ENCODE data around the gene DPEP1. TPM values are rescaled to one million over a fixed set of nuclear protein-coding genes. Genes with fewer than 3 reads are reported as not detected.
"Not testable (repeated sequence)": the region's sequence is repeated elsewhere in the genome, so short reads cannot be mapped to it uniquely, and the experiment has no call there.

DPEP1 gene
- total RNA-seq, 1 donor from 2014 or later: not detected

DNA sequence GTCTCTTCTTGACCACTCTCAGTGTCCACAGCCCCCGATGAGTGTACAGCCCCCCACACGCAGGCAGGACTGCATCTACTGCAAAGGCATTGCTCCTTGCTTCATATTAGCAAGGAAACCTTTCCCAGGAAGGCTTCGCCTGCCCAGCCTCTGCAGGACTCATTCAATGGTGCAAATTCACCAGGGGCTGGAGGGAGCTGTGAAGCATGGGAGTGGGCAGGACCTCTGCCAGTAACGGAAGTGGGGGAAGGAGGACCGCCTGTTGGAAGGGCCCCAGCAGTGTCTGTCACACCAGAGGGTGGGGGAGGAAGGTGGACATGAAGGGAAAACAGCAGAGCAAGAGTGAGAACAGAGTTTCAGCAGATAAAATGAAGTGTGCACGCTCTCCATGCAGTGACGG, 46.7 kb downstream of the DPEP1 start:
- intact Hi-C loops (cut with DNase I): no loop called here
- DNase-seq (no peak), ATAC-seq (ENCODE audit: poor library complexity) (no peak)

DNA sequence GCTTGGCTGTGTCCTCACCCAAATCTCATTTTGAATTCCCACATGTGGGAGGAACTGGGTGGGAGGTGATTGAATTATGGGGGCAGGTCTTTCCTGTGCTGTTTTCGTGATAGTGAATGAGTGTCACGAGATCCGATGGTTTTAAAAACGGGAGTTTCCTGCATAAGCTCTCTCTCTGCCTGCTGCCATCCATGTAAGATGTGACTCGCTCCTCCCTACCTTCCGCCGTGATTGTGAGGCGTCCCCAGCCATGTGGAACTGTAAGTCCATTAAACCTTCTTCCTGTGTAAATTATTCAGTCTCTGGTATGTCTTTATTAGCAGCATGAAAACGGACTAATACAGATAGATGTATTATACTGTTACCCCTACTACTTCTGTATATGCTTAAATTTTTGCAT, 47.8 kb downstream of the DPEP1 start:
- DNase-seq (no peak), ATAC-seq (ENCODE audit: poor library complexity) (no peak)
- intact Hi-C loops (cut with DNase I): no loop called here

DNA sequence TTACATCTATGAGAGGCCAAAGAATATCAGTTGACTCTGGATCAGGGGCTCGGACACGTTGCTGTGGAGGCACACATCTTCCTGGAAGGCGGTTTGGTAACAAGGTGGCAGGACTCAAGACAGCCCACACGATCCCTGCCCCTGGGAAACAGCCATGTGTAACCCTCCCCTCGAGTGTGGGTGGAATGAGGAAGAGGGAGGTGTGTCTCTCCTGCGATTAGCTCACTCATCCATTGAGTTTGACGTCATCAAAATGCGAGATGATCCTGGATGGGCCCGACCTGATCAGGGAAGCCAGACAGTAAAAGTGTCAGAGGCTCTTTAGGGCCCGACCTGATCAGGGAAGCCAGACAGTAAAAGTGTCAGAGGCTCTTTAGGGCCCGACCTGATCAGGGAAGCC, 50.8 kb downstream of the DPEP1 start:
- intact Hi-C loops (cut with DNase I); DNase-seq; ATAC-seq (ENCODE audit: poor library complexity): not testable (repeated sequence)

DNA sequence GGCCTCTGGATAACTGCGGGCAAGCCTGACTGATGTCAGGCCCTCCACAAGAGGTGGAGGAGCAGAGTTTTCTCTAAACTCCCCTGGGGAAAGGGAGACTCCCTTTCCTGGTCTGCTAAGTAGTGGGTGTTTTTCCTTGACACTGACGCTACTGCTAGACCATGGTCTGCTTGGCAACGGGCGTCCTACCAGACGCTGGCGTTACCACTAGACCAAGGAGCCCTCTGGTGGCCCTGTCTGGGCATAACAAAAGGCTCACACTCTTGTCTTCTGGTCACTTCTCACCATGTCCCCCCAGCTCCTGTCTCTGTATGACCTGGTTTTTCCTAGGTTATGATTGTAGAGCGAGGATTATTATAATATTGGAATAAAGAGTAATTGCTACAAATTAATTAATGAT, 53.6 kb downstream of the DPEP1 start:
- intact Hi-C loops (cut with DNase I); ATAC-seq (ENCODE audit: poor library complexity); DNase-seq: not testable (repeated sequence)

DNA sequence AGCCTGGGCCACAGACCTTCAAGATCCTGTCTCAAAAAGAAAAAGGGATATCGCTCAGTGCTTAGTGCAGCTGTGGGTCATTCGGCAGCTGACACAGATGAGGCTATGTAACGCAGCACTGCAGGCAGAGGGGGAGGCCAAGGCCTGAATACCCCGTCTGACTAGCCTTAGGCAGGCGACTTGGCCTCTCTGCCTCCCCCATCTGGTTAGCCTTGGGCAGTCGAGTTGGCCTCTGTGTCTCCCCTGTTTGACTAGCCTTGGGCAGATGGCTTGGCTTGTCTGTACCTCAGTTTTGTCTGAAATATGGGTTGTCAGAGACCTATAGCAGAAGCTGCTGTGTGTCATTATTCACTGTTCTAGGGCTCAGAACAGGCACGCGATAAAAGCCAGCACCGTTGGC, 54.2 kb downstream of the DPEP1 start:
- ATAC-seq (ENCODE audit: poor library complexity) (no peak), DNase-seq (no peak)
- intact Hi-C loops (cut with DNase I): no loop called here

DNA sequence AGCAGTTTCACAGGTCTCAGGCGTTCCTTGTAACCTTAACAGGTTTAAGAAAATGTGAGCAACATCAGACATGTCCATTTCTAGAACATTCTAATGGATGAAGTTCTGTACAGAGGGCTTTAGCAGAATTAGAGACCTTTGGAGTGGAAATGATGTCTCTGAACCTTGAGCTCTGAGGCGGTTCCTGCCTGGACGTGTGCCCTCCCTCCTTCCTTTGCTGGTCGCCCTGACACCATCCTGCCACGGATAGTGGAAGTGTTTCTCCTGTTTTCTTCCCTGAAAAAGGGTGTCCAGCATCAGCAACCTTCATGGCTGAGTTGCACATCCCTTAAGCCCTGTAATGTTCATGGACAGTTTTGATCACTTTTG, 55.3 kb downstream of the DPEP1 start:
- DNase-seq (no peak), ATAC-seq (ENCODE audit: poor library complexity) (no peak)
- intact Hi-C loops (cut with DNase I): no loop called here

DNA sequence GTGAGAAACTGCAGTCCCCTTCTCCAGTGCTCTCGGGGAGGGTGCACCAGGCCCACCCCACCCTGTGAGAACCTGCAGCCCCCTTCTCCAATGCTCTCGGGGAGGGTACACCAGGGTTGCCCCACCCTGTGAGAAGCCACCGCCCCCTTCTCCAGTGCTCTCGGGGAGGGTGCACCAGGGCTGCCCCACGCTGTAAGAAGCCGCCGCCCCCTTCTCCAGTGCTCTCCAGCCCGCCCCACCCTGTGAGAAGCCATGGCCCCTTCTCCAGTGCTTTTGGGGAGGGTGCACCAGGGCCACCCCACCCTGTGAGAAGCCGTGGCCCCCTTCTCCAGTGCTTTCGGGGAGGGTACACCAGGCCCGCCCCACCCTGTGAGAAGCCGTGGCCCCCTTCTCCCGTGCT, 56.3 kb downstream of the DPEP1 start:
- no peak for DNase-seq
- ATAC-seq (ENCODE audit: poor library complexity): no peak
- intact Hi-C loops (cut with DNase I): no loop called here

DNA sequence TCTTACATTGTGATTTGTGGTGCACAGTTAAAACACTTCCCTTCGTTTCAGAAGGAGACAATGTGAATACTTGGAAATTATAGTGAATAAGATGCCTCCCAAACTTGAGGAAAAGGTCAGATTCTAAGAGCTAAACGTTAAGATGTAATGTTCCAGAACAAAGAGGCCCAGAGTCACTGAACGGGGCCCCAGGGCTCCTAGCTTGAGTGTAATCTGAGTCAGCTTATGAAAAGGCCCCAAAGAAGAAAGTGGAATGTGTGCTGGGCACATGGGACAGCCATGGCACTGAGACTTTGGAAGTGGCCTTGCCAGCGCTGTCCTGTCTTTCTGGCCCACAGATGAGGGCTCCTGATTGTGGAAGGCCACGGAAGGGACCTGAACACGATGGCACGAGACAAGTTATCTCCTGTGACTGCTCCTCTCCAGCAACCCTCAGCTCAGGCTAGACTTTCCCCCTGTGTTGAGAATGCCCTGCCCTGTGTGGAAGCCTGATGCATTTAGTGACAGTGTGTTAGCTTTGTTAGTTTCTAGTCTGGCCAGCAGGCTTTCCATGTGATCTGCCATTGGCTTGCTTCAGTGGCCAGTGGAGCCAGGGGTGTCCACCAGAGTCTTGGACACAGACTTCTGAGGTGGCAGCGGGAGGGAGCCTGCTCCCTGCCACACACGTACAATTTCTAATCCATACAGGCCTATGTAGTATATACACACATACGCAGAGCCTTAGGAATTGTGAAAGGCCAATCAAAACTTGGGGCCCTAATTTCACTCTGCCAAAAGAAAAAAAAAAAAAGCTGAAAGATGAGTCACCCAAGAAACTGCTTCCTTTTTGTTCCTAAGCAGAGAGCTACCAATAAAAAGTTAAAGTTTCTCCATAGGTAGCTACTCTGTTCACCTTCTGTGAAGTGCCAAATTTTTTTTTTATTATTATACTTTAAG, 57.3 kb downstream of the DPEP1 start:
- ATAC-seq (ENCODE audit: poor library complexity) (no peak), DNase-seq (no peak)
- intact Hi-C loops (cut with DNase I): no loop called here

DNA sequence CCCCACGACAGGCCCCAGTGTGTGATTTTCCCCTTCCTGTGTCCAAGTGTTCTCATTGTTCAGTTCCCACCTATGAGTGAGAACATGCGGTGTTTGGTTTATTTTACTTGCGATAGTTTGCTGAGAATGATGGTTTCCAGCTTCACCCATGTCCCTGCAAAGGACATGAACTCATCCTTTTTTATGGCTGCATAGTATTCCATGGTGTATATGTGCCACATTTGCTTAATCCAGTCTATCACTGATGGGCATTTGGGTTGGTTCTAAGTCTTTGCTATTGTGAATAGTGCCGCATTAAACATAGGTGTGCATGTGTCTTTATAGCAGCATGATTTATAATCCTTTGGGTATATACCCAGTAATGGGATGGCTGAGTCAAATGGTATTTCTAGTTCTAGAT, 58.1 kb downstream of the DPEP1 start:
- ATAC-seq (ENCODE audit: poor library complexity); intact Hi-C loops (cut with DNase I): not testable (repeated sequence)

DNA sequence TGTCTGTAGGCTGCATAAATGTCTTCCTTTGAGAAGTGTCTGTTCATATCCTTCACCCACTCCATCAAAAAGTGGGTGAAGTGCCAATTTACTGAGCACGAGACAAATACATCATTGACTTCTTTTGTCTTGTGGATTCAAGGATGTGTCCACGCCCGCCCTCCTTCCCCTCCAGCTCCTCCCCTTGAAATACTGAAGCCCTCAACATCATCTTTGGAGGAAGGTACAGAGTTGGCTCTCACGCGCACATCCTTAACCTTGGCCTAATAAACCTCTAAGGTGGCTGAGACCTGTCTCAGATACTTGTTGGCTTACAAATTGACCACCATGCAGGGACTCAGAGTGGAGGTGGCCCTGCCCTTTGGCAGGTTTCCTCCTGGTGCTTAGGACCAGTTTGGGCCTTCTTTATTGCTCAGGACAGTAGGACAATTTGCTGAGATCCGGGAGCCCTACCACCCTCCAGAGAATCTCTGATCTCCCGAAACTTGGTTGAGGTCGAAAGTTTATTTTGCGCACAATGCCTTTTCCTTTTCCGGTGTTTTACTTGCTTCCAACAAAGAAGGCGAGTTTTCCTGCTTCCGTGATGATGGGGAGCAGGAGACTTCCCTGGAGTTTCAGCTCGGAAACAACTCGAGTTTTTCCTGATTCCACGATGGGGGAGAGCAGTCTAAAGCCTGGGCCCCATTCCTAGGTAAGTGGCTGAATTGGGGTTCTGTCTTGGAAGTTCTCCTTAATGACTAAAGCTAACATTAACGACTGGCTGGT, 58.9 kb downstream of the DPEP1 start:
- ATAC-seq (ENCODE audit: poor library complexity) (no peak), DNase-seq (no peak)

More for the DNA sequence above, 58.1 kb downstream of the DPEP1 start:
- not testable (repeated sequence) for DNase-seq

DNA sequence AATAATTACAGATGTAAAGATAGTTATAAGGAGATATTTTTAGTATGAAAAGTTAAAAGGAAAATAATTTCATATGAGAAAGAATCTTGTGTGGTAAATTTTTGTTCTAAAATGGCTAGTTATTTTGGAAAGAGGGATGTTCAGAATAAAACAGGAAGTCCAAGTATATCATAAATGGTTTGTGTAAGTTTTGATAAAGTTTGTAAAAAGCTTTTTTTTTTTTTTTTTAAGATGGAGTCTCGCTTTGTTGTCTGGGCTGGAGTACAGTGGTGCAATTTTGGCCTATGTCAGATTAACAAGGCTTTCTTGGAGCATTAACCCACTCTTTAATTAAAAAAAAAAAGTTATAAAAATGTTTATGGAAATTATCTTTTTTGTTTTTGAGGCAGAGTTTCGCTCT, 64.8 kb downstream of the DPEP1 start:
- intact Hi-C loops (cut with DNase I): no loop called here
- DNase-seq (no peak), ATAC-seq (ENCODE audit: poor library complexity) (no peak)

More for the DNA sequence above, 58.9 kb downstream of the DPEP1 start:
- intact Hi-C loops (cut with DNase I): no loop called here

DNA sequence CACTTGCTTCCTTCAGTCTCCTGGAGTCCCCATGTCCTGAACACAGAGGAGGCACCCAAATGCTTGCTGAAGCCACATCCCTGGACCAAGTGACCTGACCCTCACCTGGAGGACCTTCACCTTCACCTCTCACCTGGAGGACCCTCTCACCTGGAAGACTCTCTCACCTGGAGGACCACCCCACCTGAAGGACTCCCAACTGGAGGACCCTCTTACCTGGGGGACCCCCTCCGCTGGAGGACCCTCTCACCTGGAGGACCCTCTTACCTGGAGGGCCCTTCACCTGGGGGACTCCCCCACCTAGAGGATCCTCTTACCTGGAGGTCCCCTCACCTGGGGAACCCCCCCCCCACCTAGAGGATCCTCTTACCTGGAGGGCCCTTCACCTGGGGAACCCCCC, 72.5 kb downstream of the DPEP1 start:
- no peak for DNase-seq
- intact Hi-C loops (cut with DNase I): no loop called here
- ATAC-seq (ENCODE audit: poor library complexity): no peak

DNA sequence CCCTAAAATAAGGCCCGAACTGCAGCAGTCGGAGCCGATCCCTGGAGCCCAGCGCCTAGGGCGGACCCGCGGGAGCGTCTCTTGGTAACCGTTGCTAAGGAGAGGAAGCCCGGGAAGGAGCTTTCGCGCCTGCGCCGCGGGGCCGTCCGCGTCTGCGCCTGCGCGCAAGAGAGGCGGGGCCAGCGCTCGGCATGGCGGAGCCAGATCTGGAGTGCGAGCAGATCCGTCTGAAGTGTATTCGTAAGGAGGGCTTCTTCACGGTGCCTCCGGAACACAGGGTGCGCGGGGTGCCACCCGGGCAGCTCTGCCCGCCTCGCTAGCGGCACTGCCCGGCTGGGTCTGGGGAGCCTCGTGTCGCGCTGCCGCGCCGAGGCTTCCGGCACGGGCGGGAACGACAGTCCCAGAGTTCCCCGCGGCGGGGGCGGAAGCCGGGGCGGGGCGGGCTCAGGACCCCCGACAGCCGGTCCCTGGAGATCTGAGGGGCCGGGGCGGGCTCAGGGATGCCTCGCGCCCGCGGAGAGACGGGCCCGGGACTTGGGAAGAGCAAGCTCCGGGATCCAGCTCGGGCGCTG, 73.2 kb downstream of the DPEP1 start, which contains the start of gene CDK10:
Gene CDK10, plus strand, starts transcription at position 170 of the 572 bp plus-strand sequence. Its CDS starts 22 bp downstream, at position 192.
- ATAC-seq (ENCODE audit: poor library complexity) (peak; percentile 97), DNase-seq (peak; percentile 90)
- intact Hi-C loops (cut with DNase I): no loop called here

DNA sequence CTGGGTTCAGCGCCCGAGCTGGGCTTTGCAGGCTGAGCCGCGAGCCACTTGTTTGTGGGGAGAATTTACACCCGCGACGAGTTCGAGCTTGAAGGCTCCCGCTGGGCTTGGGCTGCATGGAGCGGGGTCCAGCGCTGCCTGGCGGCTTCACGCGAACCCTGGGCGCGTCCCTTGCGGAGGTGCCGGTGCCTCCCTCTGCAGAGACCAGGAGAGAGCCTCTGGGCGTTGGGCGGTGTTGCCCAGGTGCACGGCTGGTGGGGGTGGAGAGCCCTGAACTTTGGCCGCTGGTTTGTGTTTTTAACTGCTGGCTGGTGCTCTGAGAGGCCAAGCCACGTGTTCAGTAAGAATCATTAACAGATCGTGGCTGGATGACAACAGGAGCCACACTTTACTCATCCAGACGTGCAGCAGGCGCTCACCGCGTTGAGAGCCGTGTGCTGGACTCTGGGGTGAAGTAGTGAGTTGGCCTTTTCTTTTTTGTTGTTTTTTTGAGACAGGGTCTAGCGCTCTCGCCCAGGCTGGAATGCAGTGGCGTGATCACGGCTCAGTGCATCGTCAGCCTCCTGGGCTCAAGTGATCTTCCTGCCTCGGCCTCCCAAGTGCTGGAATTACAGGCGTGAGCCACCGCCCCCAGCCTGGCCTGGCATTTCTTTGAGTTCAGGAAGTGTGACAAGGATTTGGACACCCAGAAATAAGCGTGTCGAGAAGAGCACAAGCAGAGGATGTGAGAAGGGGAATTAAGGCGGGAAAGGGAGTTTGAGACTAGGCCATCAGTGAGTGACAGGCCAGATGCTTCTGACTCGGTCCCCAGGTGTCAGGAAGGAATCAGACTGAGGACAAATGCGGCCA, 73.9 kb downstream of the DPEP1 start:
- peak; percentile 52 for ATAC-seq (ENCODE audit: poor library complexity)
- intact Hi-C loops (cut with DNase I): no loop called here

More for the DNA sequence above, 73.9 kb downstream of the DPEP1 start:
- DNase-seq: no peak

Other genes with a start within 250 kb of the DPEP1 start
- gene ANKRD11, start 123.1 kb upstream of the DPEP1 start, total RNA-seq: 64.9 TPM
- 108 TPM for gene SPG7, start 105.2 kb upstream of the DPEP1 start, total RNA-seq
- 1,044 TPM for gene RPL13, start 53.0 kb upstream of the DPEP1 start, total RNA-seq
- gene CPNE7, start 37.9 kb upstream of the DPEP1 start, total RNA-seq: not detected
- 32.6 TPM for gene CHMP1A, start 44.1 kb downstream of the DPEP1 start, total RNA-seq
- 1.9 TPM for gene SPATA33, start 44.2 kb downstream of the DPEP1 start, total RNA-seq
- 20.7 TPM for gene CDK10, start 73.0 kb downstream of the DPEP1 start, total RNA-seq
- 4.1 TPM for gene SPATA2L, start 88.1 kb downstream of the DPEP1 start, total RNA-seq
- 11.2 TPM for gene VPS9D1, start 107.3 kb downstream of the DPEP1 start, total RNA-seq
- gene ZNF276, start 107.9 kb downstream of the DPEP1 start, total RNA-seq: 10.2 TPM
- gene FANCA, start 203.0 kb downstream of the DPEP1 start, total RNA-seq: 1.9 TPM
- gene SPIRE2, start 214.8 kb downstream of the DPEP1 start, total RNA-seq: 1.2 TPM